ENCODE results near the gene ADSL.

- TF ChIP-seq CTCF (IDR thresholded peaks at IDR 0.05; ENCODE audit: low read depth, low read length, missing input control): no peak
- no peak for TF ChIP-seq NR2F2 (IDR thresholded peaks at IDR 0.05)
- TF ChIP-seq GABPA (IDR thresholded peaks at IDR 0.05 in 1 of 2, conservative IDR thresholded peaks at IDR 0.05 in 1 of 2): no peak
- no peak for TF ChIP-seq YY1 (IDR thresholded peaks at IDR 0.05)
These were observed 21.0 kb upstream of the ADSL start for GRCh38 chr22:40325315-40325714.

Measured in liver (tissue), 3 donors.